Suprapubic skin (tissue), 3 donors: Measurements from ENCODE around the gene MCM5.

Source experiments
- EP300 ChIP-seq: sonication (generic); formaldehyde crosslinking; IDR thresholded peaks from one replicate; pipeline ENCODE4 v1.6.1; 2017; ENCODE audit warnings: antibody characterized with exemption
- TF ChIP-seq, protein P1 (sequence below), 2 donors: fragments of 200-600 bp in 1 of 2; fragments of 450-650 bp in 1 of 2; sonication (generic) in 1 of 2; IDR thresholded peaks; one replicate each; pipeline ENCODE4 v1.5.1; 2016 to 2019; ENCODE audit warnings: antibody characterized with exemption in 2 of 2, mild to moderate bottlenecking in 1 of 2, moderate library complexity in 1 of 2

DNA sequence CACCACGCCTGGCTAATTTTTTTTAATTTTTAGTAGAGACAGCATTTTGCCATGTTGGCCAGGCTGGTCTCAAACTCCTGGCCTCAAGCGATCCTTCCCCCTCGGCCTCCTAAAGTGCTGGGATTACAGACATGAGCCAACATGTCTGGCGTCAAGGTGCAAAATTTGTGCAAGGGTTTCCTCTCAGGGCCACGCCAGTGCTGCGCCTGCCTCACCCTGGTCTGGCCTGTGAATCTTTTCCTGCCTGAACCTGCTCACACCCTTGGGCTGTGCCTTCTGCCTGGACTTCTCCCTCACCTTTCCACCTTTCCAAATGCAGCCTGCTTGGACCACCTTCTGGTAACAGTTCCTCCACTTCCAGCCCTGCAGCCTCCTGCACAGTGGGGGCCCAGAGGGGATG lies 43.4 kb downstream of the MCM5 start:
- TF ChIP-seq, protein P1, sequence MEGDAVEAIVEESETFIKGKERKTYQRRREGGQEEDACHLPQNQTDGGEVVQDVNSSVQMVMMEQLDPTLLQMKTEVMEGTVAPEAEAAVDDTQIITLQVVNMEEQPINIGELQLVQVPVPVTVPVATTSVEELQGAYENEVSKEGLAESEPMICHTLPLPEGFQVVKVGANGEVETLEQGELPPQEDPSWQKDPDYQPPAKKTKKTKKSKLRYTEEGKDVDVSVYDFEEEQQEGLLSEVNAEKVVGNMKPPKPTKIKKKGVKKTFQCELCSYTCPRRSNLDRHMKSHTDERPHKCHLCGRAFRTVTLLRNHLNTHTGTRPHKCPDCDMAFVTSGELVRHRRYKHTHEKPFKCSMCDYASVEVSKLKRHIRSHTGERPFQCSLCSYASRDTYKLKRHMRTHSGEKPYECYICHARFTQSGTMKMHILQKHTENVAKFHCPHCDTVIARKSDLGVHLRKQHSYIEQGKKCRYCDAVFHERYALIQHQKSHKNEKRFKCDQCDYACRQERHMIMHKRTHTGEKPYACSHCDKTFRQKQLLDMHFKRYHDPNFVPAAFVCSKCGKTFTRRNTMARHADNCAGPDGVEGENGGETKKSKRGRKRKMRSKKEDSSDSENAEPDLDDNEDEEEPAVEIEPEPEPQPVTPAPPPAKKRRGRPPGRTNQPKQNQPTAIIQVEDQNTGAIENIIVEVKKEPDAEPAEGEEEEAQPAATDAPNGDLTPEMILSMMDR (IDR thresholded peaks at IDR 0.05), result no peak
- no peak for TF ChIP-seq EP300
